GM23338 (cell line): Measurements from ENCODE around the gene KRT7. TPM values are rescaled to one million over a fixed set of nuclear protein-coding genes. Genes with fewer than 3 reads are reported as not detected.
"Not testable (repeated sequence)": the region's sequence is repeated elsewhere in the genome, so short reads cannot be mapped to it uniquely, and the experiment has no call there.

Experiments
- ATAC-seq: fragments of 200-7000 bp; cut with Tn5 transposase; 3 replicates; pipeline ENCODE4 v1.9.1; 2020
- DNase-seq: peaks from one replicate; pipeline ENCODE4 v3.0.0-alpha.2; 2015; ENCODE audit warnings: low spot score
- H2AFZ ChIP-seq: fragments of 200-600 bp; sonication (generic); 2 replicates; pipeline ENCODE4 v1.8.0; 2016; ENCODE audit warnings: antibody characterized with exemption, mild to moderate bottlenecking, moderate library complexity
- H3F3A ChIP-seq: fragments of 200-600 bp; sonication (generic); replicated peaks from 2 replicates; pipeline ENCODE4 v1.8.0; 2017; ENCODE audit warnings: antibody characterized with exemption, mixed run types, low read depth
- H3K27ac ChIP-seq: fragments of 200-600 bp; sonication (generic); 2 replicates; pipeline ENCODE4 v1.6.1; 2016; ENCODE audit warnings: low read depth
- H3K27me3 ChIP-seq: fragments of 200-600 bp; sonication (generic); 2 replicates; pipeline ENCODE4 v1.8.0; 2016; ENCODE audit warnings: mild to moderate bottlenecking, mixed run types, moderate library complexity; ENCODE audit not compliant: insufficient read depth
- H3K36me3 ChIP-seq: fragments of 200-600 bp; sonication (generic); 2 replicates; pipeline ENCODE4 v1.8.0; 2016; ENCODE audit warnings: mild to moderate bottlenecking; ENCODE audit not compliant: insufficient read depth
- H3K4me1 ChIP-seq: fragments of 200-600 bp; sonication (generic); 2 replicates; pipeline ENCODE4 v1.8.0; 2016; ENCODE audit warnings: mild to moderate bottlenecking, moderate library complexity; ENCODE audit not compliant: insufficient read depth
- H3K4me2 ChIP-seq: fragments of 200-600 bp; sonication (generic); 2 replicates; pipeline ENCODE4 v1.7.1; 2017; ENCODE audit warnings: mixed run types
- H3K4me3 ChIP-seq: fragments of 200-600 bp; sonication (generic); 2 replicates; pipeline ENCODE4 v1.6.1; 2016; ENCODE audit warnings: mixed run types
- H3K79me2 ChIP-seq: fragments of 200-600 bp; sonication (generic); replicated peaks from 2 replicates; pipeline ENCODE4 v1.8.0; 2017; ENCODE audit warnings: mild to moderate bottlenecking; ENCODE audit not compliant: insufficient read depth
- H3K9me2 ChIP-seq: fragments of 200-600 bp; sonication (generic); 2 replicates; pipeline ENCODE4 v1.8.0; 2017; ENCODE audit not compliant: insufficient read depth
- H4K20me1 ChIP-seq: fragments of 200-600 bp; sonication (generic); replicated peaks from 2 replicates; pipeline ENCODE4 v1.8.0; 2017; ENCODE audit warnings: mild to moderate bottlenecking; ENCODE audit not compliant: insufficient read depth
- H3K27ac Mint-ChIP-seq: 2 replicates; pipeline ENCODE4 v1.8.0; 2020; ENCODE audit warnings: inconsistent platforms, mild to moderate bottlenecking, moderate library complexity, mixed read lengths
- H3K27me3 Mint-ChIP-seq: 3 replicates; pipeline ENCODE4 v1.8.0; 2022; ENCODE audit warnings: low read depth, mild to moderate bottlenecking, moderate library complexity, mixed read lengths, inconsistent platforms; ENCODE audit not compliant: insufficient read depth, poor library complexity
- H3K36me3 Mint-ChIP-seq: 3 replicates; pipeline ENCODE4 v1.8.0; 2021; ENCODE audit warnings: low read depth, mild to moderate bottlenecking, inconsistent platforms, moderate library complexity, mixed read lengths
- H3K4me1 Mint-ChIP-seq: 3 replicates; pipeline ENCODE4 v1.8.0; 2020; ENCODE audit warnings: mild to moderate bottlenecking, inconsistent platforms, mixed read lengths
- H3K4me3 Mint-ChIP-seq: 3 replicates; pipeline ENCODE4 v1.8.0; 2021; ENCODE audit warnings: moderate library complexity, mild to moderate bottlenecking, inconsistent platforms, mixed read lengths
- H3K9me3 Mint-ChIP-seq: 3 replicates; pipeline ENCODE4 v1.8.0; 2020; ENCODE audit warnings: moderate library complexity, mild to moderate bottlenecking, inconsistent platforms, mixed read lengths
- EZH2 ChIP-seq: fragments of 200-600 bp; sonication (generic); IDR thresholded peaks from one replicate; pipeline ENCODE4 v1.8.0; 2017; ENCODE audit warnings: antibody characterized with exemption, mild to moderate bottlenecking, low read depth; ENCODE audit not compliant: unreplicated experiment
- EZH2phosphoT487 ChIP-seq: fragments of 200-600 bp; sonication (generic); IDR thresholded peaks from one replicate; pipeline ENCODE4 v1.8.1; 2018; ENCODE audit warnings: antibody characterized with exemption; ENCODE audit not compliant: unreplicated experiment
- JUNB ChIP-seq: IDR thresholded peaks from one replicate; pipeline ENCODE4 v1.6.1; 2016; ENCODE audit warnings: antibody characterized with exemption; ENCODE audit not compliant: unreplicated experiment
- NANOG ChIP-seq: IDR thresholded peaks from 2 replicates; pipeline ENCODE4 v1.6.1; 2016; ENCODE audit warnings: antibody characterized with exemption, borderline replicate concordance
- POLR2AphosphoS5 ChIP-seq: IDR thresholded peaks from 2 replicates; pipeline ENCODE4 v1.6.1; 2016; ENCODE audit warnings: antibody characterized with exemption, low read depth
- REST ChIP-seq: IDR thresholded peaks from one replicate; pipeline ENCODE4 v1.6.1; 2018; ENCODE audit warnings: antibody characterized with exemption; ENCODE audit not compliant: unreplicated experiment
- ZNF114 ChIP-seq: fragments of 250-450 bp; sonication (Bioruptor Pico); IDR thresholded peaks from 2 replicates; pipeline ENCODE4 v1.5.0; 2020; ENCODE audit warnings: mild to moderate bottlenecking, moderate library complexity
- ZNF331 ChIP-seq: fragments of 250-450 bp; sonication (Bioruptor Pico); IDR thresholded peaks from 2 replicates; pipeline ENCODE4 v1.5.0; 2020; ENCODE audit warnings: low read depth, mild to moderate bottlenecking, moderate library complexity
- ZNF462 ChIP-seq: fragments of 250-450 bp; sonication (Bioruptor Pico); IDR thresholded peaks from 2 replicates; pipeline ENCODE4 v1.5.0; 2020; ENCODE audit warnings: mild to moderate bottlenecking, moderate library complexity
- polyA plus RNA-seq: library from polyadenylated mRNA; unstranded; fragments of >200 nt; fragmentation: Nextera tagmentation; extraction: Ambion mirVana; gene quantifications from 2 replicates; pipeline ENCODE4 v1.2.1, GENCODE V29; 2016
- total RNA-seq: library from RNA; depleted of rRNA; stranded (reverse); fragments of >200 nt; shearing (Covaris generic); gene quantifications from 2 replicates; pipeline ENCODE4 v1.2.3, GENCODE V29; 2014
- TF ChIP-seq, protein P1 (sequence below), 2 experiments: fragments of 200-600 bp in 1 of 2; sonication (generic) in 1 of 2; conservative IDR thresholded peaks; 2 replicates each; pipeline versions ENCODE4 v1.5.1 to v1.6.1; 2016 to 2017; ENCODE audit warnings: antibody characterized with exemption in 2 of 2, low read depth in 2 of 2, mild to moderate bottlenecking in 2 of 2, moderate library complexity in 1 of 2

The KRT7 gene
- total and polyA plus RNA-seq, 2 experiments from 2014 or later = 6.5 to 9.4 TPM

DNA sequence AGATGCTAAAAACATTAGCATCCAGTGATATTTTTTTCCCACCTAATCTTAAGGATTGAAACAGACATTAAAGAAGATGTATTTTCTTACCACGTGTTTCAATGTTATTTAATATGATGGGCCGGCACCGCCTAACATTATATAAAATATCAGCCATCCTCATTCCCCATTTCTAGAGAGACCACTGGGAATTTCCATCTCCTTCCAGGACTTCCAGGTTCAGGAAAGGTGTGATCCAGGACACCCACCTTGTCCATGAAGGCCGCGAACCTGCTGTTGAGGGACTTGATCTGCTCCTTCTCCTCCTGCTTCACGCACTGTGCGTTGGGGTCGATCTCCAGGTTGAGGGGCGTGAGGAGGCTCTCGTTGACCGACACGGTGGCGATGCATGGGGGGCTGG lies 24.9 kb downstream of the KRT7 start:
- not testable (repeated sequence) for H3K36me3 ChIP-seq, H3K27ac ChIP-seq, H3K9me2 ChIP-seq, H3K4me1 Mint-ChIP-seq, H3K27ac Mint-ChIP-seq, H3K36me3 Mint-ChIP-seq, H3K79me2 ChIP-seq, ATAC-seq, DNase-seq, H3K4me1 ChIP-seq, H3F3A ChIP-seq, H4K20me1 ChIP-seq
- peaks cover 35% of the 10 kb centered on the region for H3K9me3 Mint-ChIP-seq
- Histone ChIP-seq H3K4me3 (peak overlapping the region; percentile 51), H3K27me3 (peaks cover 49% of the 10 kb centered on the region), H3K4me2 (peak overlapping the region; percentile 78; the same call in 1 of the 2 replicates), H2AFZ (peak overlapping the region; percentile 80; the same call in 1 of the 2 replicates)
- H3K27me3 Mint-ChIP-seq = peaks cover 47% of the 10 kb centered on the region
- H3K4me3 Mint-ChIP-seq = 0 out of 3 replicates have a peak overlapping the region, but pooled peaks have one; percentile 23

GRCh38 chr12:52258335-52258901 lies 25.4 kb downstream of the KRT7 start:
- peak overlapping the region; percentile 42; the same call in 2 of the 3 replicates for H3K4me3 Mint-ChIP-seq
- H3K27me3 ChIP-seq = peaks cover 49% of the 10 kb centered on the region
- DNase-seq = peak; percentile 75
- H3K4me1 ChIP-seq = no peaks in the 10 kb centered on the region
- H2AFZ ChIP-seq = peak overlapping the region; percentile 80; the same call in 1 of the 2 replicates
- H3K4me3 ChIP-seq = peak overlapping the region; percentile 51
- peak; percentile 86 for ATAC-seq
- H3K4me1 Mint-ChIP-seq = peaks cover 7% of the 10 kb centered on the region
- H3K36me3 ChIP-seq = no peaks in the 10 kb centered on the region
- H3K9me3 Mint-ChIP-seq = peaks cover 36% of the 10 kb centered on the region
- no peaks in the 10 kb centered on the region; the same call in 1 of the 2 replicates for H3K9me2 ChIP-seq
- peaks cover 4% of the 10 kb centered on the region; the same call in 1 of the 3 replicates for H3K36me3 Mint-ChIP-seq
- peaks cover 47% of the 10 kb centered on the region for H3K27me3 Mint-ChIP-seq
- no peaks in the 10 kb centered on the region for H3F3A ChIP-seq
- no peaks in the 10 kb centered on the region; the same call in 1 of the 2 replicates for H4K20me1 ChIP-seq
- peak overlapping the region; percentile 78 for H3K4me2 ChIP-seq
- no peak overlapping the region for H3K27ac Mint-ChIP-seq
- no peak overlapping the region for H3K27ac ChIP-seq
- H3K79me2 ChIP-seq = no peaks in the 10 kb centered on the region
- TF ChIP-seq, protein P1, sequence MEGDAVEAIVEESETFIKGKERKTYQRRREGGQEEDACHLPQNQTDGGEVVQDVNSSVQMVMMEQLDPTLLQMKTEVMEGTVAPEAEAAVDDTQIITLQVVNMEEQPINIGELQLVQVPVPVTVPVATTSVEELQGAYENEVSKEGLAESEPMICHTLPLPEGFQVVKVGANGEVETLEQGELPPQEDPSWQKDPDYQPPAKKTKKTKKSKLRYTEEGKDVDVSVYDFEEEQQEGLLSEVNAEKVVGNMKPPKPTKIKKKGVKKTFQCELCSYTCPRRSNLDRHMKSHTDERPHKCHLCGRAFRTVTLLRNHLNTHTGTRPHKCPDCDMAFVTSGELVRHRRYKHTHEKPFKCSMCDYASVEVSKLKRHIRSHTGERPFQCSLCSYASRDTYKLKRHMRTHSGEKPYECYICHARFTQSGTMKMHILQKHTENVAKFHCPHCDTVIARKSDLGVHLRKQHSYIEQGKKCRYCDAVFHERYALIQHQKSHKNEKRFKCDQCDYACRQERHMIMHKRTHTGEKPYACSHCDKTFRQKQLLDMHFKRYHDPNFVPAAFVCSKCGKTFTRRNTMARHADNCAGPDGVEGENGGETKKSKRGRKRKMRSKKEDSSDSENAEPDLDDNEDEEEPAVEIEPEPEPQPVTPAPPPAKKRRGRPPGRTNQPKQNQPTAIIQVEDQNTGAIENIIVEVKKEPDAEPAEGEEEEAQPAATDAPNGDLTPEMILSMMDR (conservative IDR thresholded peaks at IDR 0.05; ENCODE audit: low read depth in 2 of 2) = peak in 1 of 2 experiments; percentile 30; a peak in 1 of 4 replicates
- TF ChIP-seq NANOG (no peak), EZH2phosphoT487 (no peak), JUNB (no peak), ZNF331 (CRISPR knock-in tag) (no peak), ZNF462 (no peak), EZH2 (peak; percentile 14), ZNF114 (no peak), POLR2AphosphoS5 (no peak), REST (no peak)
